ENCODE data around the gene ESRRG. TPM values are rescaled to one million over a fixed set of nuclear protein-coding genes. Genes with fewer than 3 reads are reported as not detected.

ESRRG gene
- total RNA-seq, 1 experiment from 2014 or later = 0.44 TPM

DNA sequence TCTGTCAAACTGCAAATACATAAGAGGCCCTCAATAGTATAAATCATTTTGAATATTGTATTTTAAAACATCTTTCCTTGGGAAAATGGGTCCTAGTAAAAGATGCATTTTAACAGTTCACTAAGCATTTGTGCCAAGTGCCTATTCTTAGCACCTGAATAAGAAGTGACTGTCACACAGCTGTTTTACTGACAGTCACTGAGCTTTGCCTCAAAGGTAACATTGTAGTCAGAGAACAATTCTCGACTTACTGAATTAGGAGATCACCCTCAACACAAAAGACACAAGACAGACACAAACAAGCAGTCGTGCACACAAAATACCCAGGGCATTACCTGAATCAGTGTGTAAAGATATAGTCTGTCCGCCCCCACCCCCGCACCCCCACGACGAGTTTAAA is 408 bp downstream of the ESRRG start:
- Histone ChIP-seq H3K9me3 (ENCODE audit: control insufficient read depth, low read depth, low read length) (no peaks in the 10 kb centered on the region), H4K20me1 (ENCODE audit: control insufficient read depth, insufficient read depth, insufficient read length) (no peaks in the 10 kb centered on the region), H3K4me2 (ENCODE audit: insufficient read depth, insufficient read length, low read length) (peak overlapping the region; percentile 81), H2AK5ac (ENCODE audit: insufficient read length, low read length) (no peak overlapping the region), H3K23me2 (ENCODE audit: insufficient read length, low read depth, low read length, poor library complexity, severe bottlenecking) (no peaks in the 10 kb centered on the region), H4K5ac (ENCODE audit: insufficient read length, low read depth, low read length) (no peak overlapping the region), H4K8ac (replicated peaks; ENCODE audit: insufficient read length, low read depth, low read length) (no peak overlapping the region), H3K27ac (ENCODE audit: insufficient read length, low read depth, low read length) (no peak overlapping the region), H3K56ac (ENCODE audit: insufficient read length, low read depth, low read length) (no peak overlapping the region), H3T11ph (ENCODE audit: low read length) (no peak overlapping the region), H2BK12ac (ENCODE audit: insufficient read length, low read depth, low read length) (no peak overlapping the region), H3K23ac (ENCODE audit: insufficient read length, low read depth, low read length) (no peak overlapping the region), H2BK15ac (ENCODE audit: low read depth, low read length) (no peak overlapping the region), H4K91ac (ENCODE audit: insufficient read length, low read depth, low read length) (no peak overlapping the region), H3K18ac (ENCODE audit: insufficient read length, low read depth, low read length) (no peak overlapping the region), H2AFZ (ENCODE audit: low read length) (peak overlapping the region; percentile 95), H3K14ac (ENCODE audit: insufficient read depth, low read length) (no peak overlapping the region), H3K4me1 (ENCODE audit: insufficient read depth, low read length) (no peaks in the 10 kb centered on the region; the same call in 1 of the 2 replicates), H2BK5ac (ENCODE audit: insufficient read length, low read length) (no peak overlapping the region), H2BK120ac (ENCODE audit: low read depth, low read length, poor library complexity, severe bottlenecking) (no peak overlapping the region), H3K27me3 (ENCODE audit: insufficient read depth, low read length) (no peaks in the 10 kb centered on the region), H2BK20ac (ENCODE audit: low read depth, low read length, poor library complexity, severe bottlenecking) (no peak overlapping the region), H3K9ac (ENCODE audit: extremely low read depth, insufficient read length, low read length) (peak overlapping the region; percentile 36), H3K79me1 (ENCODE audit: insufficient read depth, low read depth, low read length, poor library complexity, severe bottlenecking) (no peaks in the 10 kb centered on the region), H3K79me2 (ENCODE audit: insufficient read depth, low read length) (no peaks in the 10 kb centered on the region), H3K4ac (ENCODE audit: low read depth, low read length) (no peak overlapping the region)
- DNase-seq = no peak
- TF ChIP-seq, protein P1, sequence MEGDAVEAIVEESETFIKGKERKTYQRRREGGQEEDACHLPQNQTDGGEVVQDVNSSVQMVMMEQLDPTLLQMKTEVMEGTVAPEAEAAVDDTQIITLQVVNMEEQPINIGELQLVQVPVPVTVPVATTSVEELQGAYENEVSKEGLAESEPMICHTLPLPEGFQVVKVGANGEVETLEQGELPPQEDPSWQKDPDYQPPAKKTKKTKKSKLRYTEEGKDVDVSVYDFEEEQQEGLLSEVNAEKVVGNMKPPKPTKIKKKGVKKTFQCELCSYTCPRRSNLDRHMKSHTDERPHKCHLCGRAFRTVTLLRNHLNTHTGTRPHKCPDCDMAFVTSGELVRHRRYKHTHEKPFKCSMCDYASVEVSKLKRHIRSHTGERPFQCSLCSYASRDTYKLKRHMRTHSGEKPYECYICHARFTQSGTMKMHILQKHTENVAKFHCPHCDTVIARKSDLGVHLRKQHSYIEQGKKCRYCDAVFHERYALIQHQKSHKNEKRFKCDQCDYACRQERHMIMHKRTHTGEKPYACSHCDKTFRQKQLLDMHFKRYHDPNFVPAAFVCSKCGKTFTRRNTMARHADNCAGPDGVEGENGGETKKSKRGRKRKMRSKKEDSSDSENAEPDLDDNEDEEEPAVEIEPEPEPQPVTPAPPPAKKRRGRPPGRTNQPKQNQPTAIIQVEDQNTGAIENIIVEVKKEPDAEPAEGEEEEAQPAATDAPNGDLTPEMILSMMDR (conservative IDR thresholded peaks at IDR 0.05) = no peak
- Mint-ChIP-seq H3K9me3 (no peaks in the 10 kb centered on the region), H3K36me3 (ENCODE audit: insufficient read depth in 1 of 3, low read depth in 3 of 3) (no peaks in the 10 kb centered on the region), H3K27ac (peak overlapping the region in 2 of 3 experiments; percentile 83 to 86; a peak in 4 of 7 replicates), H3K4me3 (peak overlapping the region; percentile 75 to 92), H3K4me1 (peaks cover 18 to 23% of the 10 kb centered on the region in 2 experiments), H3K27me3 (ENCODE audit: low read depth) (peaks cover 10% of the 10 kb centered on the region; the same call in 1 of the 2 replicates)
- WGBS (ENCODE audit: extremely low coverage, insufficient read length, low lambda C conversion rate) = no CpG with 5 or more reads among the region's 6 CpGs

Data from H9 (cell line).